ENCODE measurements around the gene CREBL2. TPM values are rescaled to one million over a fixed set of nuclear protein-coding genes. Genes with fewer than 3 reads are reported as not detected.
A peak's percentile ranks its signal among the peaks of the same experiment; 100 is the strongest.

CREBL2 gene
- polyA plus RNA-seq, 4 donors: 36.0 to 42.3 (median 39.0) TPM

DNA sequence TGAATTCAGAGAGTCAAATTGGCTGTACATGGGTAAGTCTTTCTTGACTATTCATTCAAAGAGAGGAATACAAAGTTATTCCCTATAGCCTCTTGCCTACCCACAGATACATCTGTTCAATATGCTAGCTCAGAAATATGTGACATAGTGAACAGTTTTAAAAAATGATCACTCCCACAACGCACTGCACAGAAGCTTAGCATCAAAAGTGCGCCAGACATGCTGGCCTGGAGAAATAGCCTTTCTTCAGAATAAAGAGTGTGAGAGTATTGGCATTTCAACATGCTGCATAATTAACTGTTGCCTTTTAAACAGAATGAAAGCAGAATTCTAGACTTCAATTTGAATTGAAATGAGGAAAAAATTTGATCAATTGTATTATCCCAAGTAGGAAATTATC lies 57.3 kb downstream of the CREBL2 start:
- no peak for DNase-seq (ENCODE audit: low read depth in 4 of 4, low spot score in 3 of 4)

DNA sequence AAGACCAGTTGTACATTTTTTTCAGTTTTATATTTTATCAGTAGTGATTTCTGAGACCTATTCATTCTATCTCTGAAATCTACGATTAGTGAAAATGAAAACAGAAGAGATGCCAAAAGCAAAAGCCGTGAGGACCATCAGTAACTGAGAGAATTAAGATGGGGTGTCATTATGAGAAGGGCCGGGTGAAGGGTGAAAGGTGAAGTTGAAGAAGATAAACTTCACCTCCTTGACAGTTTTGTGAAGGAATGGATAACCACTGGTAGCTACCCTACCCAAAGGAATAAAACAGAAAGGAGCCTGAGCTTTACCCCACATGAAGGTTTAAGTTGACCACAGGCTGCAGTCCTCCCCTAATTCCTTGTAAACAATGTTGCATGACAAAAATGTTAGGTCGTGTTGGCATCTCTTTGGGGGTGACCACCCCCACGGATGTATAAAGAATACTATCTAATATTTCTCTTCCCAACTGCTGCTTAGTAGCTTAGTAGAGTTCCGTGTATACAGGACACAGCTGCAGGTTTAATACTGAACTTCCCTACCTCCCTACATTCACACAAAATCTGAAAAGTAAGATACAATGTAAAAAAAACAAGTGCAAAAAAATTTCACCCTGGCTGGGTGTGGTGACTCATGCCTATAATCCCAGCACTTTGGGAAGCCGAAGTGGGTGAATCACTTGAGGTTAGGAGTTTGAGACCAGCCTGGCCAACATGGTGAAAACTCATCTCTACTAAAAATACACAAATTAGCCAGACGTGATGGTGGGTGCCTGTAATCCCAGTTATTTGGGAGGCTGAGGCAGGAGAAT lies 60.4 kb downstream of the CREBL2 start:
- DNase-seq (ENCODE audit: low read depth in 4 of 4, low spot score in 3 of 4): no peak

DNA sequence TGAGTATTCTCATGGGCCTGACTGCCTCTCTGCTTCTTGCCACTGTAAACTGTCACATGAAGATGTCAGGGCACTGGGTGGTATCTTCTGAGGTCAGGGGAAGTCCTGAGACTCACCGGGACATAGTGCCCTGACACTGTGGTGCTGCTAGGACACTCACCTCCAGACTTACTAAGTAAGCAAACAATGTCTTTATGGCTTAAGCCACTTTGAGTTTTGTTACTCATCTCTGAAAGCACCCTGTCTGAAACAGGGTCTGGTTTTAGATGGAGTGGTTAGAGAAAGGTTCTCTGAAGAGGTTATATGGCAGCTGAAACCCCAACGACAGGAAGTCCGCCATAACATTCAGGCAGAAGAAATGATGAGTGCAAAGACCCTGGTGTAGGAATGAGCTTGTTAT lies 61.6 kb downstream of the CREBL2 start:
- no peak for DNase-seq (ENCODE audit: low read depth in 4 of 4, low spot score in 3 of 4)

DNA sequence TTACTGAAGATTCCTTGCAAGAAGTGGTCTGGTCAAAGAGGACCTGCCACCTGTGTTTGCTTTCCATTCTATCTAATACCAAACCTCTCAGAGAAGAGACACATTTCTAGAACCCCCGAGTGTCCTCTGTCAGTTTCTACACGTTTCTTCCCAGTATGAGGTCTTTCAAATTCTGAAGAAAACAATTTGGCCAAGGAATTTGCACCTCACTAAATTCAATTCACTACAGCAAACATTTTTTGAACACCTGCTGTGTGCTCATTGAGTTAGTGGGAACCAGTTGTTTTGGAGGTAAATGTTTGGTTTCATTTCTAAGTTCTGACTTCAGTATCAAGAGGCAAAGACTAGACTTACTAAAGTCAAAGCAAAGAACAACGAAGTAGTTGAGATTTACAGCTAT lies 64.9 kb downstream of the CREBL2 start:
- DNase-seq (ENCODE audit: low read depth in 4 of 4, low spot score in 3 of 4): no peak

DNA sequence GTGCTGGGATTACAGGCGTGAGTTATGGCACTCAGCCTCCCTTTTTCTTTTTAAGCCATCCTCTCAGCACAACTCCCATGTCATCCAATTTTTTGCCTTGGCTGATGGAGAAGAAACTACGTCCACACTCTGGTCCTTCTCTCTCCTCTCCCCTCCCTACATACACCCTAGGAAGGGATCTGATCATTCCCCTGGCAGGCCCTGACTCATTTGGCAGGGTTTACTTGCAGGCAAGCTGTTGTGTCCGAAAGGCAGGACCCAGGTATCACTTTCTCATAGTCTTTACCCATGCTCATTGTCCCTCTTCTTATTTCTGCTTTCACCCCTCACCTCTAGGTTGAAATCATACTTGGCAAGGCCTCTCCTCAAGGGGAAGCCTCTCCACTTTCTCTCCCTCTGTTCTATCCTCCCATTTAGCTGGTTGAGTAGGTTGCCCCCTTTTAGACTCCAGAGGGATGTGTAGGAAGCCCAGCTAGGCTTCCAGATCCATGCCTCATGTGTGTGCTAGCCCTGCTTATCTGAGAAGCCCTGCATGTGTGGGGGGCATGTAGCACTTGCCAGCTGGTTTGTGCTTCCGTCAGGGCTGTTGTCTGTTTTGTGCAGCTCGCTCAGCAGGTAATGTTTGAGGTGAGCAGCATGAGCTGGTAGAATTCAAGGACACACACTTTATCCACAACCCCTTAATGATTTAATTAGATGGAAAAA lies 69.5 kb downstream of the CREBL2 start:
- DNase-seq (ENCODE audit: low read depth in 4 of 4, low spot score in 3 of 4): no peak

DNA sequence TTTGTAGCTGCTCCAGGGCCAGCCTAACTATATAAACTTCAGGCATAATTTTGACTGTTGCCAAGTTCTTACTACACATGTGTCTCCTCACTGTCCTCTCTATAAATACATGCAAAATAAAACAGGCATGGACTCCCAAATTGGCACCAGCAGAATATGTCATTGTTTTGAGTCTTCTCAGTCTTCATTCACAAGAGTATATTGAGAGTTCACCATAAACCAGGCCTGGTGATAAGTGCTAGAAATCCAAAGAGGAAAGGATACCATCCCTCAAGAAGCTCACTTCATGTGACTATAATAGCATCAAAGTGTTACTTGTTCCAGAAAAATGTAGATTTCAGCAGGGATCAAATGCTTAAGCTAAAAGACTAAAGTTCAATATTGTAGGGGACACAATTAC lies 70.6 kb downstream of the CREBL2 start:
- DNase-seq (ENCODE audit: low read depth in 4 of 4, low spot score in 3 of 4): no peak

DNA sequence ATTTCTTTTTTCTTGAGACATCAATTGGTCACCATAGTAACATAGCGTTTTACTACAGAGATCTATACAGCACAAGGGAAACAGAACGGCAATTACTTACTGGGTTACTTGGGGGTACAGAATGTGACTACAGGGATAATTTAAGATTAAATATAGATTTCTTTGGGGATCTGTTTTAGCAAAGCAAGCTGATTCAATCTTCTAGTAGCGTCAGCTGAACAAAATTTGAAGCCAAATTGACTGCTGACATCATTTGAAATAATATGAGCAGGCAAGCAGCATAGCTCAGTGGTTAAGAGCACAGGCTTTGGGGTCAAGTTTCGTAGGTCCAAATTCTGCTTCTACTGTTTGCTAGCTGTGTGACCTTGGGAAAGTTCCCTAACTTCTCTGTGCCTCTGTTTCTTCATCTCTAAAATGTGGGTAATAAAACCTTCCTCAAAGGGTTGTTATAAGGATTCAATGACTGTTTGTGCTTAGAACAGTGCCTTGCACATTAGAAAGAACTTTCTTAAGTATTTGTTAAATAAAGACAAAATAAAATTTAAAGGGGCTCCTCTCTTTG lies 71.5 kb downstream of the CREBL2 start:
- DNase-seq (ENCODE audit: low read depth in 4 of 4, low spot score in 3 of 4): no peak

DNA sequence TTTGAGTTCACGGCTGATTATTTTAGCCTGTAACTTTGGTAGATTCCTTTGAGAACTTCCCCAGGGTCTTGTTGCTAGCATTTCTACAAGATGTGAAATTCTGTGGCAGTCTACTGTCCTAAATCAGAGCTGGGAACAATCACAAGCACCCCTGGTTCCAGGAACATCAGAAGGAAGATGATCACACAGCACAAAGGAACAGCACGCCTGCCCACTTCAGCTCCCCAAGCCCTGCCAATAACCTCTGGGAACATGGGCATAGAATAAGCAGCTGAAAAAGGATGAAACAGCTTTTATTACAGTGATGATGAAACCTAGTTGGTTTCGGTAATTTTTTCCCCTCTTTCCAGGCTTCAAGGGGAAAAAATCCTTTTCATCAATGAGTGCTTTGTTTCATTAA lies 72.0 kb downstream of the CREBL2 start:
- DNase-seq (ENCODE audit: low read depth in 4 of 4, low spot score in 3 of 4): no peak

DNA sequence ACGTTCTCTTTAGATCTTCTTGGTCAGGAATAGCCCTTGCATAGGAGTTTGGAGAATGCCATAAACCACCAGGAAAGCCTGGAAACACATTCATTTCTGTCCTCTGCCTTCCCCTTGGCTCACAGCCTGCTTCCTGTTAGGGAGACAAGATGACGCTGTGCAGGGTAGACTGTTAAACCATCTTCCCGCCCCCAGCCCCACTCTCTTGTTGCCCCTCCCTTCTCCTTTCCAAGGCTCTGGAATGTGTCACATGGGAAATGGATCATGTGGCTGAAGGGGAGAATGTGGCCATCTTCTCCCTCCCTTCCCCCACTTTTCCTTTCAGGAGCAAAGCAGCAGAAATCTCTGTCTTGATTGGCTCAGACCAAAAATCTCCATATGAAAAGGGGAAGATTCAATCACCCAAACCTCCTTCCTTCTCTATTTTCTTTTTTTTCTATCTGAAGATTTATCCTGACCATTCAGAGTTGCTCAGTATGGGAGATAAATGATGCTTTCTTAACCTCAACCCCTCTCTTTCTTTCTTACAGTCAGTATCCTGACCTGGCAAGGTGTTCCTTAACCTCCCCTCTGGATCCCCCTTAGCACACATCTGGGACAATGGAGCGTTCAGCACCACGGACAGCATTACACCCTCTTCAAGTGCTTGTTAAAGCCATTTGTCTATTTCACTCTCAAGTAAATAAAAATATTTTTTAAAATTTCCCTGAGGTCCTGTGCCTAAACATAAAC lies 72.9 kb downstream of the CREBL2 start:
- peak in 1 of 4 donors; percentile 48 for DNase-seq (ENCODE audit: low read depth in 4 of 4, low spot score in 3 of 4)

DNA sequence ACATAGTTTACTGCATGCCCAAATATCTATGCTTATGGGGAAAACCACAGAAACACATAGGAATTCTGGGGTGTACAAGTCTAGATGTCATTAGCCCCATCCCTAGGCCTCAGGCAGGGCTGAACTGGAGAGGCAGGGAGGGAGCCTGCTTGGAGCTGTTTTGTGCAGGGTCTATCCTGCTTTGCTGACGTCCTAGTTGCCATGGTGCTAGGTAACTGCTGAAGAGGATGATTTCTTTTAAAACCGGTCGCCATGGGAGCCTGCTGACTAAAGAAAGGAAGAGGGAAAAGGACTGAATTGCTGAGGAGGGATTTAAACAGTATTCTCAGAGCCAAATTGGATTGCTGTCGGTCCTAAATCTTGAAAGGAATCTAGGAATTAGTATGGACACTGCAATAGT lies 73.6 kb downstream of the CREBL2 start:
- DNase-seq (ENCODE audit: low read depth in 4 of 4, low spot score in 3 of 4): no peak

DNA sequence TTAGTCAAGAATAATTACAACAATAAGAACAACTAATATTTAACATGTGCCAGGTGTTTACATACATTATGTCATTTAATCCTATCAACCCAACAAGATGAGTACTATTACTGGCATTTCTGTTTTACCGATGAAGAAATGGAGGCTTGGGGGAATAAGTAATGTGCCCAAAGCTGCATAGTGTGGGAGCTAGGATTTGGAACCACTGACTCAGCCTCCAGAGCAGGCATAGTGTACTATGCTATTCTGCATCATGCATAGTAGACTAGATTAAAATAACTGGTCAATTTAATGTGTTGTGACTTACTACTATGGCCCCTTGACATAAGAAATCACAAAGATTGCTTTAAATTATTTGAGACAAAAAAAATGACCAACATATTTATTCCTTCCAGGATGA lies 74.8 kb downstream of the CREBL2 start:
- no peak for DNase-seq (ENCODE audit: low read depth in 4 of 4, low spot score in 3 of 4)

DNA sequence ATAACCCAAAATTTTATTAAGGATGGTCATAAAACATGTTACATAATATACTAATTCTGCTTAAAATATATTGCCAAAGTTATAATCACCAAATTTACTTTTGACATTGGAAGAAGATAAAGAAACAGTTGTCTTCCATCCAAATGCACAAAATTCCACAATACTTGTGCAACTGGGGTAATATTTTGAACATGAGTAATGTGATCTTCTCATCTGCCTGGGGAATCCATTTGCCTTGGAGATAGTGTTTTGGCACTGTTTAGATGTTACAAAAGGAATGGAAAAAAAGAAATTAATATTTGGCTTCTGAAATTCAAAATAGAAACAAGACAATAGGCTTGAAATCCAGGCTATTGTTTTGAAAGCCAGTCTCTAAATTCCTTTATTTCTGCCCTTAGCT lies 75.2 kb downstream of the CREBL2 start:
- DNase-seq (ENCODE audit: low read depth in 4 of 4, low spot score in 3 of 4): no peak

DNA sequence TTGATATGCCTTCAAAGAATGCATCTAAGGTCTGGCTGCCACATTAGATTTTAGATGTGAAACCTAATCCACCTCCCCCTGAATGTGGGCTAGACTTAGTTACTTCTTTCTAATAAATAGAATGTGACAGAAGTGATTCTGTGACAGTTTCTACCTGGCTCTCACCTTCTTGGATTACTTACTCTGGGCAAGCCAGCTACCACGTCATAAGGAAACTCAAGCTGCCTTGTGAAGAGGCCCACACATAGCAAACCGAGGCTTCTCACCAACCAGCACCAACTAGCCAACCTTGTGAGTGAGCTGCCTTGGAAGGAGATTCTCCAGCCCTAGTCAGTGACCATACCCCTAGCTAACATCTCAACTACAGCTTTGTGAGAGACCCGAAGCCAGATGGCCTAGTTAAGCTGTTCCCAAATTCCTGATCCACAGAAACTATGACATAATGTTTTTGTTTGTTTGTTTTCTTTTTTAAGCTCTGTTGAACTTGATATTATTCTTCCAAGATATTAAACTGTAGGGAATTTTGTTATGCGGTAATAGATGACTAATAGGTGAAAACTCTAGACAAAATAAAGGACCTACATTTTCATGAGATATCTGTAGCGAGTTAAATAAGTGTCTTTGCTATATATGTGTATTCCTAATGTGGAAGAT lies 78.1 kb downstream of the CREBL2 start:
- DNase-seq (ENCODE audit: low read depth in 4 of 4, low spot score in 3 of 4): no peak

DNA sequence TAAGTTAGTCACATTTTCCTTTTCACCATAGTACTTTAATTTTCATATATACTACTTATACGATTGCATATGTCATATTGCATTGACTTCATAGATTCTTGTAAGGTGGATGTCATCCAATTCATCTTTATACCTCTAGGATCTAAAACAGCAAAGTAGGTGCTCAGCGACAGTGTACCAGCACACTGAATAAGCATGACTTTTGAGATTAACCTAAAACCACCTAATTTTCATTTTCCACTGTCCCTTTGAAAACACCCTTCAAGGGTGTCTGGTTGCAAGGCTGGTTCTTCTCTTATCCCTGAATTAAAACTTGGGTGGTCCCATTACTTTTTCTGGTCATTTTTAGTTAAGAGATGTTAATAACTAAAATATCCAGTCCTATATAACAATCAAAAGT lies 79.9 kb downstream of the CREBL2 start:
- DNase-seq (ENCODE audit: low read depth in 4 of 4, low spot score in 3 of 4): no peak

DNA sequence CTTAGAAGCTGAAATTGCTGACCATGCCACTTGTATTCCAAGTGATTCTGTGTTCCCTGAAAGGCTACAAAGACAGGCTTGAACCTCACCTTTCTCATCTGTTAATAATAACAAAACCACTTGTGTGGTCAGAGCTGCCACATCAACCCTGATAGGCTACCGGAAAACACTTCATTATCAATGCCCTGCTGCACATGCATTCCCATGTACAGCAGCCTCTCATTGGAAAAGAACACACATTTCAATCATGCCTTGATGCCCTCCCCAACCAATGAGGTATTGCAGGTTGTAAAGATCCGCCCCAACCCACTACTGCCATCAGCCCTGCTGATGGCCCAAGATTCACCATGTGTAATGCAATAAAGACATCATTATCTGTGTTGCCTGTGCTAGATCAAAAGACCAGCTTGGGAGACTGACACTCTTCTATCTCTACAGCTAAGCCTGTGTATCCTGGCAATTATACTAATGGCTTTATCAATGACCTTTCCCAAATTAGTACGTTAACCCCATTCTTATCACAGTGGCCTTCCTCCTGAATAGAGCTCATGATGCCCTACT lies 81.5 kb downstream of the CREBL2 start:
- no peak for DNase-seq (ENCODE audit: low read depth in 4 of 4, low spot score in 3 of 4)

Other genes with a start within 250 kb of the CREBL2 start
- 10 to 100 TPM; 25.1 to 28.7 (median 26.0) TPM for gene DUSP16, start 49.0 kb upstream of the CREBL2 start, polyA plus RNA-seq (ENCODE audit: insufficient read length in 4 of 4)
- 1 to 10 TPM; 1.4 to 2.3 (median 1.5) TPM for gene GPR19, start 84.3 kb downstream of the CREBL2 start, polyA plus RNA-seq (ENCODE audit: insufficient read length in 4 of 4)
- 10 to 100 TPM; 69.3 to 83.4 (median 71.6) TPM for gene CDKN1B, start 105.5 kb downstream of the CREBL2 start, polyA plus RNA-seq (ENCODE audit: insufficient read length in 4 of 4)
- 10 to 100 TPM in 3 of 4 donors, 1 to 10 TPM in 1; 9.3 to 15.6 (median 11.4) TPM for gene APOLD1, start 173.8 kb downstream of the CREBL2 start, polyA plus RNA-seq (ENCODE audit: insufficient read length in 4 of 4)
- 10 to 100 TPM; 72.8 to 81.5 (median 78.4) TPM for gene DDX47, start 201.5 kb downstream of the CREBL2 start, polyA plus RNA-seq (ENCODE audit: insufficient read length in 4 of 4)